HEK293 (cell line): ENCODE data around the gene CCDC27.

Source experiments
- CTCF ChIA-PET: fragments of 350-600 bp; formaldehyde crosslinking; extraction: SDS; loops from one replicate; lab custom pipeline; 2021; ENCODE audit warnings: antibody characterized with exemption; lab: Yijun Ruan, JAX
- POLR2A ChIA-PET: fragments of 300-600 bp; formaldehyde crosslinking; extraction: SDS; loops from one replicate; lab custom pipeline; 2020; ENCODE audit warnings: antibody characterized with exemption, inconsistent platforms; lab: Yijun Ruan, JAX
- H3K27ac ChIP-seq: fragments of 200-500 bp; sonication (Bioruptor generic); 2 replicates; pipeline ENCODE4 v1.5.1; 2014; ENCODE audit warnings: low read depth, low read length, control low read depth, inconsistent platforms; ENCODE audit errors: extremely low read depth
- H3K36me3 ChIP-seq, 2 experiments: fragments of 200-500 bp in 1 of 2; sonication (Bioruptor generic) in 1 of 2; 1 replicate in 1 of 2; 2 replicates in 1 of 2; pipeline ENCODE4 v1.5.1; 2014 to 2017; ENCODE audit warnings: inconsistent platforms in 2 of 2, low read length in 2 of 2; ENCODE audit not compliant: control insufficient read depth in 2 of 2, insufficient read depth in 1 of 2
- H3K4me1 ChIP-seq: fragments of 200-500 bp; sonication (Bioruptor generic); 2 replicates; pipeline ENCODE4 v1.5.1; 2014; ENCODE audit warnings: mild to moderate bottlenecking, low read length, inconsistent platforms; ENCODE audit not compliant: control insufficient read depth, insufficient read depth
- H3K4me3 ChIP-seq: 2 replicates; pipeline ENCODE4 v1.5.1; 2011; ENCODE audit warnings: low read depth, mild to moderate bottlenecking, control low read depth, low read length, moderate library complexity
- H3K9me3 ChIP-seq: fragments of 200-500 bp; sonication (Bioruptor generic); 2 replicates; pipeline ENCODE4 v1.5.1; 2014; ENCODE audit warnings: low read depth, low read length, inconsistent platforms; ENCODE audit not compliant: control insufficient read depth, insufficient read depth
- KLF1 ChIP-seq: fragments of 450-650 bp; formaldehyde crosslinking; IDR thresholded peaks from 2 replicates; pipeline ENCODE4 v1.5.1; 2016; ENCODE audit warnings: missing biosample characterization, missing genetic modification characterization
- KLF9 ChIP-seq: fragments of 450-650 bp; formaldehyde crosslinking; IDR thresholded peaks from 2 replicates; pipeline ENCODE4 v1.5.1; 2016; ENCODE audit warnings: missing biosample characterization, missing genetic modification characterization, low read depth
- ZBTB11 ChIP-seq: fragments of 450-650 bp; formaldehyde crosslinking; conservative IDR thresholded peaks from 2 replicates; pipeline ENCODE4 v1.5.1; 2016; ENCODE audit warnings: low read depth, missing biosample characterization, missing genetic modification characterization
- ZBTB8A ChIP-seq: fragments of 450-650 bp; formaldehyde crosslinking; IDR thresholded peaks from 2 replicates; pipeline ENCODE4 v1.5.1; 2016; ENCODE audit warnings: missing biosample characterization, missing genetic modification characterization
- ZNF148 ChIP-seq: fragments of 450-650 bp; formaldehyde crosslinking; IDR thresholded peaks from 2 replicates; pipeline ENCODE4 v1.5.0; 2017; ENCODE audit warnings: missing biosample characterization, missing genetic modification characterization, borderline replicate concordance
- ZNF157 ChIP-seq: fragments of 450-650 bp; formaldehyde crosslinking; IDR thresholded peaks from 2 replicates; pipeline ENCODE4 v1.5.1; 2016; ENCODE audit warnings: missing biosample characterization, missing genetic modification characterization
- ZNF292 ChIP-seq: fragments of 450-650 bp; formaldehyde crosslinking; IDR thresholded peaks from 2 replicates; pipeline ENCODE4 v1.5.1; 2016; ENCODE audit warnings: low read depth, missing biosample characterization, missing genetic modification characterization, borderline replicate concordance
- ZNF362 ChIP-seq: fragments of 450-650 bp; formaldehyde crosslinking; IDR thresholded peaks from 2 replicates; pipeline ENCODE4 v1.5.1; 2016; ENCODE audit warnings: missing biosample characterization, missing genetic modification characterization
- ZNF366 ChIP-seq: fragments of 450-650 bp; formaldehyde crosslinking; conservative IDR thresholded peaks from 2 replicates; pipeline ENCODE4 v1.5.1; 2016; ENCODE audit warnings: missing biosample characterization, missing genetic modification characterization
- ZNF626 ChIP-seq: fragments of 450-650 bp; sonication (Bioruptor Pico); formaldehyde crosslinking; IDR thresholded peaks from 2 replicates; pipeline ENCODE4 v1.5.1; 2018; ENCODE audit warnings: missing biosample characterization, missing genetic modification characterization, inconsistent platforms
- ZNF654 ChIP-seq: fragments of 450-650 bp; formaldehyde crosslinking; IDR thresholded peaks from 2 replicates; pipeline ENCODE4 v1.5.1; 2016; ENCODE audit warnings: low read depth, missing biosample characterization, missing genetic modification characterization
- ZNF677 ChIP-seq: fragments of 450-650 bp; IDR thresholded peaks from 2 replicates; pipeline ENCODE4 v1.5.0; 2018; ENCODE audit warnings: missing biosample characterization, mild to moderate bottlenecking, missing genetic modification characterization, moderate library complexity
- ZNF76 ChIP-seq: fragments of 450-650 bp; formaldehyde crosslinking; IDR thresholded peaks from 2 replicates; pipeline ENCODE4; 2016; ENCODE audit warnings: low read depth, missing biosample characterization, missing genetic modification characterization, borderline replicate concordance
- ZNF777 ChIP-seq: fragments of 450-650 bp; formaldehyde crosslinking; IDR thresholded peaks from 2 replicates; pipeline ENCODE4 v1.5.1; 2017; ENCODE audit warnings: missing biosample characterization, missing genetic modification characterization, borderline replicate concordance
- ZNF837 ChIP-seq: fragments of 450-650 bp; formaldehyde crosslinking; IDR thresholded peaks from 2 replicates; pipeline ENCODE4 v1.5.1; 2016; ENCODE audit warnings: missing biosample characterization, missing genetic modification characterization
- ZSCAN4 ChIP-seq: fragments of 450-650 bp; formaldehyde crosslinking; IDR thresholded peaks from 2 replicates; pipeline ENCODE4 v1.5.1; 2017; ENCODE audit warnings: missing biosample characterization, missing genetic modification characterization
- TF ChIP-seq, protein P1 (sequence below): fragments of 450-650 bp; formaldehyde crosslinking; IDR thresholded peaks from 2 replicates; pipeline ENCODE4 v1.5.1; 2016; ENCODE audit warnings: missing biosample characterization, missing genetic modification characterization
- TF ChIP-seq, protein P2 (sequence below): fragments of 450-650 bp; formaldehyde crosslinking; IDR thresholded peaks from 2 replicates; pipeline ENCODE4 v1.5.1; 2017; ENCODE audit warnings: missing biosample characterization, mild to moderate bottlenecking, missing genetic modification characterization, moderate library complexity
- TF ChIP-seq, protein P3 (sequence below): fragments of 450-650 bp; formaldehyde crosslinking; IDR thresholded peaks from 2 replicates; pipeline ENCODE4 v1.5.1; 2017; ENCODE audit warnings: missing biosample characterization, missing genetic modification characterization

CCDC27 gene

DNA sequence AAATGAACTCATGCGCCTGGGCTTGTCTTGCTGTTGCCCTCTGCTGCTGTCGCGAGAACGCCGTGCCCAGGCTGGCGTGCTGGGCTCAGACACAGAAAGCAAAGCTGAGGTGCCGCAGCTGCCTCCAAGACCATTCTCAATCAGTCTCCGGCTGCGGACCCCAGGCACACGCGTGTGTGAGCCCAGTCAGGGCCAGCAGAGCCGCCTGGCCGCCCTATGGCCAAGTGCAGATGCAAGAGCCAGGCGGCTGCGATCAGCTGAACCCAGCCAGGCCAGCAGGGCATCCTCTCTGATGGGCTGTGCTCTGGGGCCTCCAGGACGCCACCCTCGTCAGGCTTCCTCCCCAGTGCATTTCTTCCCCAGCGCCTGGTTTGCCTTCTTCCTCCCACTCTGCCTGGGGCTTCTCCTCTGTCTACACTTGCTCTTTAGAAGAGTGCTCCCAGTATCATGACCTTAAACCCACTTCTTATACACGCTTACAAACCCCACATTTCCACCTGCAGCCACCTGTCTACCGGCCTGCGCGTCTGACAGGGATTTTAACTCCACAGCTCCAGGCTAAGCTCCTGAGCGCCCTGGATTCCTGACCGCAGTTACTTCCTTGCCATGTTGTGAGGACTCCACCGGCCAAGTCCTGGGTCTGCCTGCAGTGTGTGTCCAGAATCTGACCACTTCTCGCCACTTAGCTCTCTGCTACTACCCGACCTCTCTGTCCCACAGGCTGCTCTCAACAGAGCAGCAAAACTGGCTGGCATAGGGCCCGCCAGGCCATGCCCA, 65.8 kb downstream of the CCDC27 start:
- Histone ChIP-seq H3K9me3 (no peaks in the 10 kb centered on the region), H3K4me3 (no peak overlapping the region), H3K27ac (no peak overlapping the region), H3K36me3 (peaks cover 0 to 86% of the 10 kb centered on the region in 2 experiments; a peak in 1 of 3 replicates), H3K4me1 (no peaks in the 10 kb centered on the region)
- TF ChIP-seq ZNF76 (no peak), ZNF654 (tag by site-specific recombination) (no peak), KLF9 (tag by site-specific recombination) (no peak), ZNF626 (tag by site-specific recombination) (no peak), KLF1 (tag by site-specific recombination) (no peak), ZNF292 (tag by site-specific recombination) (no peak), ZBTB8A (tag by site-specific recombination) (no peak), ZNF677 (tag by site-specific recombination) (no peak), ZNF362 (tag by site-specific recombination) (no peak), ZNF777 (tag by site-specific recombination) (no peak), ZNF366 (tag by site-specific recombination) (no peak), ZNF148 (tag by site-specific recombination) (no peak), ZBTB11 (no peak), ZNF157 (tag by site-specific recombination) (no peak), ZNF837 (no peak), ZSCAN4 (tag by site-specific recombination) (no peak)
- TF ChIP-seq, protein P1, sequence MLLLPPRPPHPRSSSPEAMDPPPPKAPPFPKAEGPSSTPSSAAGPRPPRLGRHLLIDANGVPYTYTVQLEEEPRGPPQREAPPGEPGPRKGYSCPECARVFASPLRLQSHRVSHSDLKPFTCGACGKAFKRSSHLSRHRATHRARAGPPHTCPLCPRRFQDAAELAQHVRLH (tag by site-specific recombination): no peak
- TF ChIP-seq, protein P2, sequence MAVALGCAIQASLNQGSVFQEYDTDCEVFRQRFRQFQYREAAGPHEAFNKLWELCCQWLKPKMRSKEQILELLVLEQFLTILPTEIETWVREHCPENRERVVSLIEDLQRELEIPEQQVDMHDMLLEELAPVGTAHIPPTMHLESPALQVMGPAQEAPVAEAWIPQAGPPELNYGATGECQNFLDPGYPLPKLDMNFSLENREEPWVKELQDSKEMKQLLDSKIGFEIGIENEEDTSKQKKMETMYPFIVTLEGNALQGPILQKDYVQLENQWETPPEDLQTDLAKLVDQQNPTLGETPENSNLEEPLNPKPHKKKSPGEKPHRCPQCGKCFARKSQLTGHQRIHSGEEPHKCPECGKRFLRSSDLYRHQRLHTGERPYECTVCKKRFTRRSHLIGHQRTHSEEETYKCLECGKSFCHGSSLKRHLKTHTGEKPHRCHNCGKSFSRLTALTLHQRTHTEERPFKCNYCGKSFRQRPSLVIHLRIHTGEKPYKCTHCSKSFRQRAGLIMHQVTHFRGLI (tag by site-specific recombination): no peak
- TF ChIP-seq, protein P3, sequence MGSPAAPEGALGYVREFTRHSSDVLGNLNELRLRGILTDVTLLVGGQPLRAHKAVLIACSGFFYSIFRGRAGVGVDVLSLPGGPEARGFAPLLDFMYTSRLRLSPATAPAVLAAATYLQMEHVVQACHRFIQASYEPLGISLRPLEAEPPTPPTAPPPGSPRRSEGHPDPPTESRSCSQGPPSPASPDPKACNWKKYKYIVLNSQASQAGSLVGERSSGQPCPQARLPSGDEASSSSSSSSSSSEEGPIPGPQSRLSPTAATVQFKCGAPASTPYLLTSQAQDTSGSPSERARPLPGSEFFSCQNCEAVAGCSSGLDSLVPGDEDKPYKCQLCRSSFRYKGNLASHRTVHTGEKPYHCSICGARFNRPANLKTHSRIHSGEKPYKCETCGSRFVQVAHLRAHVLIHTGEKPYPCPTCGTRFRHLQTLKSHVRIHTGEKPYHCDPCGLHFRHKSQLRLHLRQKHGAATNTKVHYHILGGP (tag by site-specific recombination): no peak
- CTCF ChIA-PET: interaction anchor here (0.6 kb wide), 1 partner anchor 1032 kb away, joined by 3 read pairs; no protein-coding TSS in a partner anchor
- POLR2A ChIA-PET: no interaction called here
